Keratinocyte (primary cell): ENCODE results near the gene CTSK. TPM values are rescaled to one million over a fixed set of nuclear protein-coding genes. Genes with fewer than 3 reads are reported as not detected.

Experiments
- DNase-seq: peaks from one replicate; pipeline ENCODE4 v3.0.0-alpha.2; 2011; ENCODE audit warnings: low read depth, missing footprints, low spot score
- FAIRE-seq: peaks from 2 replicates; lab custom pipeline; 2011; peaks lifted over from hg19 to GRCh38; lab: Jason Lieb, UNC
- H2AFZ ChIP-seq: 2 replicates; pipeline ENCODE4 v1.6.0; 2012; ENCODE audit warnings: low read length, control low read depth, inconsistent platforms; ENCODE audit not compliant: control insufficient read depth
- H3K27ac ChIP-seq: 2 replicates; pipeline ENCODE4 v1.5.1; 2011; ENCODE audit warnings: low read length; ENCODE audit not compliant: control insufficient read depth, insufficient read depth
- H3K27me3 ChIP-seq: 3 replicates; pipeline ENCODE4 v1.6.0; 2011; ENCODE audit warnings: low read length; ENCODE audit not compliant: control insufficient read depth, insufficient read depth; ENCODE audit errors: extremely low read depth
- H3K36me3 ChIP-seq, 2 experiments: 2 replicates in 1 of 2; 3 replicates in 1 of 2; pipeline ENCODE4 v1.5.1; 2011; ENCODE audit warnings: low read length in 2 of 2, mild to moderate bottlenecking in 1 of 2; ENCODE audit not compliant: control insufficient read depth in 2 of 2, insufficient read depth in 2 of 2; ENCODE audit errors: extremely low read depth in 1 of 2
- H3K4me1 ChIP-seq: 3 replicates; pipeline ENCODE4 v1.5.1; 2011; ENCODE audit warnings: low read length; ENCODE audit not compliant: control insufficient read depth, insufficient read depth; ENCODE audit errors: extremely low read depth
- H3K4me2 ChIP-seq: 3 replicates; pipeline ENCODE4 v1.6.0; 2011; ENCODE audit warnings: low read depth, low read length; ENCODE audit not compliant: control insufficient read depth, insufficient read depth; ENCODE audit errors: extremely low read depth
- H3K4me3 ChIP-seq, 3 experiments: fragments of 200-600 bp in 1 of 3; sonication (generic) in 1 of 3; 2 replicates in 2 of 3; 3 replicates in 1 of 3; pipeline ENCODE4 v1.5.1; 2011 to 2016; ENCODE audit warnings: low read length in 3 of 3, mild to moderate bottlenecking in 3 of 3, control low read depth in 2 of 3, inconsistent platforms in 1 of 3, low read depth in 1 of 3, mixed read lengths in 1 of 3, mixed run types in 1 of 3, moderate library complexity in 1 of 3; ENCODE audit not compliant: control insufficient read depth in 2 of 3, insufficient read depth in 2 of 3; ENCODE audit errors: extremely low read depth in 1 of 3
- H3K79me2 ChIP-seq: 2 replicates; pipeline ENCODE4 v1.6.0; 2012; ENCODE audit warnings: low read length; ENCODE audit not compliant: control insufficient read depth, insufficient read depth
- H3K9ac ChIP-seq: 3 replicates; pipeline ENCODE4 v1.6.0; 2011; ENCODE audit warnings: low read length; ENCODE audit not compliant: control insufficient read depth, insufficient read depth; ENCODE audit errors: extremely low read depth
- H3K9me1 ChIP-seq: 3 replicates; pipeline ENCODE4 v1.6.0; 2011; ENCODE audit warnings: low read length; ENCODE audit not compliant: control insufficient read depth, insufficient read depth; ENCODE audit errors: extremely low read depth
- H3K9me3 ChIP-seq: 2 replicates; pipeline ENCODE4 v1.5.1; 2012; ENCODE audit warnings: low read depth, low read length; ENCODE audit not compliant: control insufficient read depth
- H4K20me1 ChIP-seq: 3 replicates; pipeline ENCODE4 v1.6.0; 2011; ENCODE audit warnings: low read length; ENCODE audit not compliant: control insufficient read depth, insufficient read depth; ENCODE audit errors: extremely low read depth
- CTCF ChIP-seq, 3 experiments: IDR thresholded peaks in 1 of 3; conservative IDR thresholded peaks in 1 of 3; optimal IDR thresholded peaks in 1 of 3; 2 replicates in 2 of 3; 3 replicates in 1 of 3; pipeline versions ENCODE3 to v1.5.1; 2011; ENCODE audit warnings: low read length in 3 of 3, mild to moderate bottlenecking in 3 of 3, moderate library complexity in 2 of 3, control low read depth in 1 of 3, inconsistent platforms in 1 of 3; ENCODE audit not compliant: insufficient read depth in 2 of 3; ENCODE audit errors: extremely low read depth in 1 of 3
- EZH2 ChIP-seq: IDR thresholded peaks from one replicate; pipeline ENCODE4 v1.6.1; 2012; ENCODE audit warnings: inconsistent platforms, mild to moderate bottlenecking, low read length, moderate library complexity
- dilution Hi-C: fragments of 300-500 bp; cut with MboI; formaldehyde crosslinking; loops from one replicate; pipeline ENCODE4 v1.7.0; 2020; ENCODE audit warnings: low sequenced_read_pairs; ENCODE audit not compliant: extremely low pct_ligation_motif_present
- polyA plus RNA-seq, 5 experiments: library from polyadenylated mRNA; depleted of rRNA in 3 of 5; stranded (reverse) in 3 of 5; stranded (forward) in 1 of 5; unstranded in 1 of 5; fragments of >200 nt; gene quantifications; 1 replicate in 1 of 5; 2 replicates in 3 of 5; 3 replicates in 1 of 5; pipeline versions ENCODE4 v1.2.1 to v1.2.3, GENCODE V29; 2011 to 2012; ENCODE audit warnings: missing spikeins in 2 of 5, low read depth in 1 of 5, low replicate concordance in 1 of 5

The CTSK gene
- polyA plus RNA-seq, 1 donor (not counting 4 experiments of a cell fraction or from before 2014, with no cell fraction given) = 40.5 TPM

DNA sequence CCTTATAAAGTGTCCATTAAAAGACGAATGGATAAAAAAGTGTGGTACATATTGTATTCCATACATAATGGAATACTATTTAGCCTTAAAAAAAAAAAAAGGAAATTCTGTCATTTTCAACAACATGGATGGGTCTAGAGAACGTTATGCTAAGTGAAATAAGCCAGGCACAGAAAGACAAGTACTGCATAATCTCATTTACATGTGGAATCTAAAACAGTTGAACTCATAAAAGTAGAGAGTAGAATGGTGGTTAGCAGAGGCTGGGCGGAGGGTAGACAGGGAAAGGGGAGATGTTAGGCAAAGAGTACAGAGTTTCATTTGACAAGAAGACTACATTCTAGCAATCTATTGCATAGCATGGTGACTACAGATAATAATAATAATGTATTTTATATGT, 45.0 kb downstream of the CTSK start:
- no peaks in the 10 kb centered on the region for H4K20me1 ChIP-seq
- FAIRE-seq = no peak
- no peaks in the 10 kb centered on the region for H3K36me3 ChIP-seq
- no peak overlapping the region for H3K4me2 ChIP-seq
- no peak for TF ChIP-seq CTCF (optimal IDR thresholded peaks at IDR 0.05 in 1 of 3, IDR thresholded peaks at IDR 0.05 in 1 of 3, conservative IDR thresholded peaks at IDR 0.05 in 1 of 3; ENCODE audit: extremely low read depth in 1 of 3, insufficient read depth in 2 of 3, low read length in 3 of 3)
- no peak for TF ChIP-seq EZH2
- dilution Hi-C loops = no loop called here
- H3K9ac ChIP-seq = no peak overlapping the region
- no peak overlapping the region for H3K4me3 ChIP-seq
- H3K27ac ChIP-seq = no peak overlapping the region
- H3K79me2 ChIP-seq = no peaks in the 10 kb centered on the region
- no peak for DNase-seq
- no peaks in the 10 kb centered on the region for H3K9me1 ChIP-seq
- no peaks in the 10 kb centered on the region for H3K9me3 ChIP-seq
- no peak overlapping the region for H2AFZ ChIP-seq
- peaks cover 13% of the 10 kb centered on the region for H3K4me1 ChIP-seq
- H3K27me3 ChIP-seq = no peaks in the 10 kb centered on the region

- dilution Hi-C loops = no loop called here
- Histone ChIP-seq H3K36me3 (no peaks in the 10 kb centered on the region), H2AFZ (no peak overlapping the region), H3K4me1 (peaks cover 13% of the 10 kb centered on the region), H3K4me2 (no peak overlapping the region), H3K9ac (no peak overlapping the region), H3K79me2 (no peaks in the 10 kb centered on the region), H3K9me3 (no peaks in the 10 kb centered on the region), H4K20me1 (no peaks in the 10 kb centered on the region), H3K4me3 (no peak overlapping the region), H3K9me1 (no peaks in the 10 kb centered on the region), H3K27ac (no peak overlapping the region), H3K27me3 (no peaks in the 10 kb centered on the region)
- DNase-seq (no peak), FAIRE-seq (no peak)
- TF ChIP-seq CTCF (optimal IDR thresholded peaks at IDR 0.05 in 1 of 3, IDR thresholded peaks at IDR 0.05 in 1 of 3, conservative IDR thresholded peaks at IDR 0.05 in 1 of 3; ENCODE audit: extremely low read depth in 1 of 3, insufficient read depth in 2 of 3, low read length in 3 of 3) (no peak), EZH2 (no peak)
These were observed 45.5 kb downstream of the CTSK start for GRCh38 chr1:150762552-150762951.
